BE2C (cell line): Measurements from ENCODE around the gene TLCD3B.

Source experiments
- DNase-seq: peaks from one replicate; pipeline ENCODE4 v3.0.0-alpha.2; 2020
- H3K27me3 ChIP-seq: fragments of 250-450 bp; sonication (Bioruptor Pico); 2 replicates; pipeline ENCODE4 v1.5.1; 2020; ENCODE audit warnings: mild to moderate bottlenecking
- H3K36me3 ChIP-seq: fragments of 250-450 bp; sonication (Bioruptor Pico); 2 replicates; pipeline ENCODE4 v1.5.1; 2020; ENCODE audit warnings: mild to moderate bottlenecking
- H3K4me1 ChIP-seq: fragments of 250-450 bp; sonication (Bioruptor Pico); 2 replicates; pipeline ENCODE4 v1.5.1; 2020
- H3K4me3 ChIP-seq: 2 replicates; pipeline ENCODE4 v1.5.1; 2011; ENCODE audit warnings: low read depth, low read length
- H3K9me3 ChIP-seq: fragments of 250-450 bp; sonication (Bioruptor Pico); 2 replicates; pipeline ENCODE4 v1.5.1; 2020
- TF ChIP-seq, protein P1 (sequence below): IDR thresholded peaks from 2 replicates; pipeline ENCODE4 v1.5.1; 2012; ENCODE audit warnings: mild to moderate bottlenecking, low read depth, low read length

Gene TLCD3B

DNA sequence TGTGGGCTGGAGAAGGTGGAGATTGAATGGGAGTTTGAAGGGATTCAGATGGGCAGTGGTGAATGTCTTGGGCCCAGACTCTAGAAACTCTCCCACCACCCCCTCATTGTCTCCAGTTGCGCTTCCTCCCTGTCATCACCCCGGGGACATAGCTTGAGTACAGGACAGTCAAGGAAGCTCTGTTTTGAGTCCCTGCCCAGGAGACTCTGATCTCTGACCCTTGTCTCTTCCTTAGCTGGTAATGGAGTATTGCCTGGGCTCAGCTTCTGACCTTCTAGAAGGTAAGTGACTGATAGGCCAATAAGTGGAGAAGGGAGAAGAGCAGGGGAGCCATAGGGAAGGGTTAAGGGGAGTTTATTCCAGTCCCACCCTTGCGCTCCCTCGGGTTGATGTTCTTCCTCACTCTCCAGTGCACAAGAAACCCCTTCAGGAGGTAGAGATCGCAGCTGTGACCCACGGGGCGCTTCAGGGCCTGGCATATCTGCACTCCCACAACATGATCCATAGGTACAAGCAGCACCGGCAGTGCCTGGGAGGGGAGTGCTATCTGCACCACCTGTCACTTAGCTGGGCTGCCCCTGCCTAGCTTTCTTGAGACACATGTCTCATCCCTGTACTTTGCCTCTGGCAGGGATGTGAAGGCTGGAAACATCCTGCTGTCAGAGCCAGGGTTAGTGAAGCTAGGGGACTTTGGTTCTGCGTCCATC is 52.4 kb downstream of the TLCD3B start:
- no peaks in the 10 kb centered on the region for H3K27me3 ChIP-seq
- DNase-seq = no peak
- H3K36me3 ChIP-seq = peaks cover 62% of the 10 kb centered on the region
- no peaks in the 10 kb centered on the region for H3K4me1 ChIP-seq
- TF ChIP-seq, protein P1, sequence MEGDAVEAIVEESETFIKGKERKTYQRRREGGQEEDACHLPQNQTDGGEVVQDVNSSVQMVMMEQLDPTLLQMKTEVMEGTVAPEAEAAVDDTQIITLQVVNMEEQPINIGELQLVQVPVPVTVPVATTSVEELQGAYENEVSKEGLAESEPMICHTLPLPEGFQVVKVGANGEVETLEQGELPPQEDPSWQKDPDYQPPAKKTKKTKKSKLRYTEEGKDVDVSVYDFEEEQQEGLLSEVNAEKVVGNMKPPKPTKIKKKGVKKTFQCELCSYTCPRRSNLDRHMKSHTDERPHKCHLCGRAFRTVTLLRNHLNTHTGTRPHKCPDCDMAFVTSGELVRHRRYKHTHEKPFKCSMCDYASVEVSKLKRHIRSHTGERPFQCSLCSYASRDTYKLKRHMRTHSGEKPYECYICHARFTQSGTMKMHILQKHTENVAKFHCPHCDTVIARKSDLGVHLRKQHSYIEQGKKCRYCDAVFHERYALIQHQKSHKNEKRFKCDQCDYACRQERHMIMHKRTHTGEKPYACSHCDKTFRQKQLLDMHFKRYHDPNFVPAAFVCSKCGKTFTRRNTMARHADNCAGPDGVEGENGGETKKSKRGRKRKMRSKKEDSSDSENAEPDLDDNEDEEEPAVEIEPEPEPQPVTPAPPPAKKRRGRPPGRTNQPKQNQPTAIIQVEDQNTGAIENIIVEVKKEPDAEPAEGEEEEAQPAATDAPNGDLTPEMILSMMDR = no peak
- no peaks in the 10 kb centered on the region for H3K9me3 ChIP-seq
- no peak overlapping the region for H3K4me3 ChIP-seq

DNA sequence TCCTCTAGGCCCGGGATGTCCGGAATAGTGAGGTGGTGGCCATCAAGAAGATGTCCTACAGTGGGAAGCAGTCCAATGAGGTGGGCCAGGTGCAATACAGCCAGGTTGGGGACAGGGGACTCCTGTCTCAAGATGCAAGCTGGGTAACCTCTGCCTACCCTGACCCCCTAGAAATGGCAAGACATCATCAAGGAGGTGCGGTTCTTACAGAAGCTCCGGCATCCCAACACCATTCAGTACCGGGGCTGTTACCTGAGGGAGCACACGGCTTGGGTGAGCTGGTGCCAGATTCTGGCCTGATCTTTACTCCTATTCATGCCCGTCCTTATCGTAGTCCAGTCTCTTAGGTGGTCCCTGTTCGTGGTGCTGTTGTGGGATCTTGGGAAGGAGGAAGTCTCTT is 53.0 kb downstream of the TLCD3B start:
- no peak overlapping the region for H3K4me3 ChIP-seq
- no peaks in the 10 kb centered on the region for H3K27me3 ChIP-seq
- H3K4me1 ChIP-seq = no peaks in the 10 kb centered on the region
- H3K9me3 ChIP-seq = peaks cover 1% of the 10 kb centered on the region; the same call in 1 of the 2 replicates
- H3K36me3 ChIP-seq = peaks cover 56% of the 10 kb centered on the region
- TF ChIP-seq, protein P1 = no peak
- no peak for DNase-seq

DNA sequence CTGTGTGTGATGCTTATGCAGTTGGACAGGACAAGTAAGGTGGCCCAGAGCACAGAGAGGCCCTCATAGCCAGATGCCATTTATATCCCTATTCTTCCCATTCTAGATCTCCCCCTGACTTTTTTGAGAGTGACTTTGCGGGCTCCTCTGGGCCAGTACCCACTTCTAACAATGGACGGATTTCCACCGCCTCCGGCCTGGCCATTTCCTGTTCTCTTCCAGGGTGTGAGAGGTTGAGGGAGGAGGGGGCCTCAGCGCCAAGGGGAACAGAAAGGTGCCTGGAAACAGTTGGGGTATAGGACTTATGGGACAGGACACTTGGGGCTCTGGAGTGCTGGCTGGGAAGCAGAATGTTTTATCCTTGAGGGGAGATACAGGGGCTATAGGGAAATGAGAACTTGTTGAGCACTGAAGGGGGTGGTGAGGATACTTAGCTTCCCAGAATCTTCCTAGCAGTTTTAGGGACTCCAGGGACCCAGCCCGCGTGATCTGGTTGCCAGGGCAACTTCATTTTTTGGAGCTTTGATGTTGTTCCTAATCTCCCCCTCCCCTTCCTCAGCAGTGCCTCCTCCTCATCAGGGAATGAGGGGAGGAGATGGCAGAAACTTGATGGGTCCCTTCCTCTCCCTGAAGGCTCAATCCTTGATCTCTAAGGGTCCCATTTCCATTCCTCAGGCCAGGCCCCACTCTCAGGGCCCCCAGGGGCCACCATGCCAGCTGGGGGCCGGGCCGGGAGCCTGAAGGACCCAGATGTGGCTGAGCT is 53.8 kb downstream of the TLCD3B start:
- Histone ChIP-seq H3K9me3 (peaks cover 8% of the 10 kb centered on the region; the same call in 1 of the 2 replicates), H3K36me3 (peaks cover 47% of the 10 kb centered on the region), H3K4me3 (no peak overlapping the region)

DNA sequence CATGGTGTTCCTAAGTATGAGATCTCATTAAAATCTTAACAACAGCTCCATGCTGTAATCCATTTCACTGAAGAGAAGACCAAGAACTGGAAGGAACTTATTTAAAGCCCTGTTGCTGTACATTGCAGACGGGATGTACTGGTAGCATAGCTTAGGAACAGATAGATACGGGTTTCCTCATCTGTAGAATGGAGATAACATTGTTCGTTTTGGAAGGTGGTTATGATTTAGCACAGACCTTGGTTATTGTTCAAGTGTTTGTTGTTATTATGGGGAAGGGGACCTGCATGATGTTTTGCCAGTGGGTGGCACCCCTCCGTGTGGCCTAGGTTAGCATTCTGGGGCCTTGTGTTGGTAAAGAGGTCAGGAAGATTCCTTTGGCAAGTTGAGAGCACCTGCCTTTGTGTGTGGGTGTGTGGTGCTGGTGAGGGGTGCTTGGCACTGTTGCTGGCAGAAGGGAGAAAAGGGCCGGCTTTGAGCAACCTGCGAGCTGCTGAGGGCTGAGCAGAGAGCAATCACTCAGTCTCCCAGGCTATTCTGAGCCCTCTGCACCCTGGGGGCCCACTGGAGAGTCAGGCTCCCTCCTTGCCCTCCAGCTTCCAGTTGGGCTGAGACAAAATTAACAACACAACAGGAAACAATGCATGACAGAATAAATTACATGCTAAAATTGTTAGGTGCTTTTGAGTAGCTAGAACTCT is 55.1 kb downstream of the TLCD3B start:
- H3K36me3 ChIP-seq = peaks cover 34% of the 10 kb centered on the region
- TF ChIP-seq, protein P1 = no peak
- no peaks in the 10 kb centered on the region for H3K27me3 ChIP-seq
- DNase-seq = no peak
- H3K9me3 ChIP-seq = peaks cover 8% of the 10 kb centered on the region; the same call in 1 of the 2 replicates
- H3K4me3 ChIP-seq = peak overlapping the region; percentile 94
- H3K4me1 ChIP-seq = no peaks in the 10 kb centered on the region

More for the DNA sequence above, 53.8 kb downstream of the TLCD3B start:
- DNase-seq = no peak
- Histone ChIP-seq H3K4me1 (no peaks in the 10 kb centered on the region), H3K27me3 (no peaks in the 10 kb centered on the region)
- TF ChIP-seq, protein P1 = no peak

DNA sequence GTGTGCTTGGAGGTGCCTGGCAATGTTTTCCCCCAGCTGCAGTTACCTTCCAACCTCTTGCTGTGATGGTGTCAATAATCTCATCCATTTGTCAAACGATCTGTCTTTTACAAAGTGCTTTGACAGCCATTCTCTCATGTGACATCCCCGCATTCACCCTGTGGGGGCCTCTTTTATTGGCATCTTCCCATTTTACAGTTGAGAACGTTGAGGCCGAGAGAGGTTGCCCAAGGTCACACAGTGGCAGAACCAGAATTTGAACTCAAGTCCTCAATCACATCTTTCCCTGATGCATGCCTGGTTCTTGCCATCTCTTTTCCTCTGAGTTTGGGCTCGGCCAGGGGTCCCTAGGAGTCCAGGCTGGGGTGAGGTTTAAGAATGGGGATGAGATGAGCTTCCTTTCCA is 55.9 kb downstream of the TLCD3B start:
- H3K27me3 ChIP-seq = no peaks in the 10 kb centered on the region
- peaks cover 26% of the 10 kb centered on the region for H3K36me3 ChIP-seq
- no peak for DNase-seq
- H3K4me1 ChIP-seq = no peaks in the 10 kb centered on the region
- peaks cover 8% of the 10 kb centered on the region; the same call in 1 of the 2 replicates for H3K9me3 ChIP-seq
- TF ChIP-seq, protein P1 = no peak
- peak overlapping the region; percentile 94 for H3K4me3 ChIP-seq
